ENCODE results near the gene CRYBB1.

The CRYBB1 gene

GRCh38 chr22:26597480-26597879 is 20.3 kb downstream of the CRYBB1 start:
- H3K4me3 ChIP-seq (ENCODE audit: control insufficient read depth, low read depth, low read length): no peak overlapping the region
- DNase-seq (ENCODE audit: low read depth): no peak
- no peak for TF ChIP-seq CTCF (conservative IDR thresholded peaks at IDR 0.05; ENCODE audit: control insufficient read depth, insufficient read depth, low read depth, low read length)

- no peak for TF ChIP-seq CTCF (conservative IDR thresholded peaks at IDR 0.05; ENCODE audit: control insufficient read depth, insufficient read depth, low read depth, low read length)
- DNase-seq (ENCODE audit: low read depth): no peak
- no peak overlapping the region for H3K4me3 ChIP-seq (ENCODE audit: control insufficient read depth, low read depth, low read length)
Measured at GRCh38 chr22:26597026-26597425, 20.8 kb downstream of the CRYBB1 start.

GRCh38 chr22:26593763-26594162 is 24.1 kb downstream of the CRYBB1 start:
- TF ChIP-seq CTCF (conservative IDR thresholded peaks at IDR 0.05; ENCODE audit: control insufficient read depth, insufficient read depth, low read depth, low read length): no peak
- DNase-seq (ENCODE audit: low read depth): no peak
- H3K4me3 ChIP-seq (ENCODE audit: control insufficient read depth, low read depth, low read length): no peak overlapping the region

GRCh38 chr22:26592421-26592891 is 25.4 kb downstream of the CRYBB1 start:
- no peak for TF ChIP-seq CTCF (conservative IDR thresholded peaks at IDR 0.05; ENCODE audit: control insufficient read depth, insufficient read depth, low read depth, low read length)
- no peak for DNase-seq (ENCODE audit: low read depth)
- H3K4me3 ChIP-seq (ENCODE audit: control insufficient read depth, low read depth, low read length): no peak overlapping the region

- peak; percentile 49 for DNase-seq (ENCODE audit: low read depth)
- TF ChIP-seq CTCF (conservative IDR thresholded peaks at IDR 0.05; ENCODE audit: control insufficient read depth, insufficient read depth, low read depth, low read length): no peak
- peak within 1 kb of the TSS; percentile 69 for H3K4me3 ChIP-seq (ENCODE audit: control insufficient read depth, low read depth, low read length)
Measured at GRCh38 chr22:26589845-26590736, 27.7 kb downstream of the CRYBB1 start, which contains the start of gene TPST2. TPST2 (minus strand) TSS chr22:26590132; CDS start chr22:26541630, 48,502 bp downstream.

- TF ChIP-seq CTCF (conservative IDR thresholded peaks at IDR 0.05; ENCODE audit: control insufficient read depth, insufficient read depth, low read depth, low read length): no peak
- DNase-seq (ENCODE audit: low read depth): peak; percentile 20
- peak overlapping the region; percentile 69 for H3K4me3 ChIP-seq (ENCODE audit: control insufficient read depth, low read depth, low read length)
Measured at GRCh38 chr22:26589367-26589844, 28.4 kb downstream of the CRYBB1 start.
